Vagina (tissue), 2 donors: ENCODE data around the gene PRKCB. TPM values are rescaled to one million over a fixed set of nuclear protein-coding genes. Genes with fewer than 3 reads are reported as not detected.
"Not testable (repeated sequence)": the region's sequence is repeated elsewhere in the genome, so short reads cannot be mapped to it uniquely, and the experiment has no call there.

ENCODE experiments used
- DNase-seq, 2 donors: peaks; one replicate each; pipeline ENCODE4 v3.0.0-alpha.2; 2017; ENCODE audit errors: extremely low spot score in 2 of 2
- H3K27ac ChIP-seq: fragments of 200-600 bp; sonication (generic); one replicate; pipeline ENCODE4 v1.5.1; 2019
- H3K27me3 ChIP-seq: fragments of 200-600 bp; sonication (generic); one replicate; pipeline ENCODE4 v1.5.1; 2019
- H3K36me3 ChIP-seq, 2 donors: fragments of 200-600 bp; sonication (generic); one replicate each; pipeline ENCODE4 v1.5.1; 2017 to 2019
- H3K4me1 ChIP-seq: fragments of 200-600 bp; sonication (generic); one replicate; pipeline ENCODE4 v1.5.1; 2019
- H3K4me3 ChIP-seq, 2 donors: fragments of 200-600 bp; sonication (generic); 1 replicate in 1 of 2; 2 replicates in 1 of 2; pipeline ENCODE4 v1.5.1; 2016 to 2019
- H3K9me3 ChIP-seq: fragments of 200-600 bp; sonication (generic); one replicate; pipeline ENCODE4 v1.5.1; 2019
- POLR2A ChIP-seq, 2 donors: fragments of 450-650 bp; IDR thresholded peaks; one replicate each; pipeline ENCODE4 v1.6.1; 2017; ENCODE audit warnings: antibody characterized with exemption in 2 of 2, mild to moderate bottlenecking in 2 of 2, moderate library complexity in 2 of 2
- POLR2AphosphoS5 ChIP-seq, 2 donors: sonication (generic); formaldehyde crosslinking; IDR thresholded peaks; one replicate each; pipeline ENCODE4 v1.9.0; 2017; ENCODE audit warnings: antibody characterized with exemption in 2 of 2, mild to moderate bottlenecking in 2 of 2, low read depth in 1 of 2; ENCODE audit not compliant: insufficient read depth in 1 of 2
- intact Hi-C: fragments of 100-400 bp; cut with DNase I; formaldehyde crosslinking; loops from one replicate; pipeline ENCODE4 v1.15.1; 2023
- total RNA-seq: library from RNA; depleted of rRNA; stranded (reverse); fragments of >200 nt; gene quantifications from one replicate; pipeline ENCODE4 v1.2.3, GENCODE V29; 2016
- TF ChIP-seq, protein P1 (sequence below), 3 experiments: fragments of 450-650 bp in 2 of 3; fragments of 200-600 bp in 1 of 3; sonication (generic) in 1 of 3; IDR thresholded peaks; one replicate each; pipeline ENCODE4 v1.5.1; 2017 to 2019; ENCODE audit warnings: antibody characterized with exemption in 3 of 3, mild to moderate bottlenecking in 2 of 3, moderate library complexity in 2 of 3

Gene PRKCB
- total RNA-seq, 1 donor from 2014 or later, result 9.1 TPM

DNA sequence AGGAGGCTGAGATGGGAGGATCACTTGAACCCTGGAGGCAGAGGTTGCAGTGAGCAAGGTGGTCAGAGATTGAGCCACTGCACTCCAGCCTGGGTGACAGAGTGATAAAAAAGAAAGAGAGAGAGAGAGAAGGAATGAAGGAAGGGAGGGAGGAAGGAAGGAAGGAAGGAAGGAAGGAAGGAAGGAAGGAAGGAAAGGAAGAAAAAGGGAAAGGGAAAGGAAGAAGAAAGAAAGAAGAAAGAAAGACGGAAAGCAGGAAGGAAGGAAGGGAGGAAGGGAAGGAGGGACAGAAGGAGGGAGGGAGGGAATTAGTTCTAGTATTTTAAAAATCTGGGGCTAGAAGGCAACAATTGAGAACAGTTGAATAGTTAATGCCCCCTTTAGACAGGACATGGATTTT is 258.9 kb downstream of the PRKCB start:
- no peaks in the 10 kb centered on the region for H3K36me3 ChIP-seq
- no peak for DNase-seq
- no peaks in the 10 kb centered on the region for H3K27me3 ChIP-seq
- H3K9me3 ChIP-seq, result peaks cover 7% of the 10 kb centered on the region
- TF ChIP-seq POLR2AphosphoS5 (IDR thresholded peaks at IDR 0.05; ENCODE audit: insufficient read depth in 1 of 2, low read depth in 1 of 2) (no peak), POLR2A (IDR thresholded peaks at IDR 0.05) (no peak)
- TF ChIP-seq, protein P1, sequence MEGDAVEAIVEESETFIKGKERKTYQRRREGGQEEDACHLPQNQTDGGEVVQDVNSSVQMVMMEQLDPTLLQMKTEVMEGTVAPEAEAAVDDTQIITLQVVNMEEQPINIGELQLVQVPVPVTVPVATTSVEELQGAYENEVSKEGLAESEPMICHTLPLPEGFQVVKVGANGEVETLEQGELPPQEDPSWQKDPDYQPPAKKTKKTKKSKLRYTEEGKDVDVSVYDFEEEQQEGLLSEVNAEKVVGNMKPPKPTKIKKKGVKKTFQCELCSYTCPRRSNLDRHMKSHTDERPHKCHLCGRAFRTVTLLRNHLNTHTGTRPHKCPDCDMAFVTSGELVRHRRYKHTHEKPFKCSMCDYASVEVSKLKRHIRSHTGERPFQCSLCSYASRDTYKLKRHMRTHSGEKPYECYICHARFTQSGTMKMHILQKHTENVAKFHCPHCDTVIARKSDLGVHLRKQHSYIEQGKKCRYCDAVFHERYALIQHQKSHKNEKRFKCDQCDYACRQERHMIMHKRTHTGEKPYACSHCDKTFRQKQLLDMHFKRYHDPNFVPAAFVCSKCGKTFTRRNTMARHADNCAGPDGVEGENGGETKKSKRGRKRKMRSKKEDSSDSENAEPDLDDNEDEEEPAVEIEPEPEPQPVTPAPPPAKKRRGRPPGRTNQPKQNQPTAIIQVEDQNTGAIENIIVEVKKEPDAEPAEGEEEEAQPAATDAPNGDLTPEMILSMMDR (IDR thresholded peaks at IDR 0.05), result no peak
- no peak overlapping the region for H3K4me3 ChIP-seq
- intact Hi-C loops, result no loop called here
- H3K4me1 ChIP-seq, result no peaks in the 10 kb centered on the region
- no peak overlapping the region for H3K27ac ChIP-seq

DNA sequence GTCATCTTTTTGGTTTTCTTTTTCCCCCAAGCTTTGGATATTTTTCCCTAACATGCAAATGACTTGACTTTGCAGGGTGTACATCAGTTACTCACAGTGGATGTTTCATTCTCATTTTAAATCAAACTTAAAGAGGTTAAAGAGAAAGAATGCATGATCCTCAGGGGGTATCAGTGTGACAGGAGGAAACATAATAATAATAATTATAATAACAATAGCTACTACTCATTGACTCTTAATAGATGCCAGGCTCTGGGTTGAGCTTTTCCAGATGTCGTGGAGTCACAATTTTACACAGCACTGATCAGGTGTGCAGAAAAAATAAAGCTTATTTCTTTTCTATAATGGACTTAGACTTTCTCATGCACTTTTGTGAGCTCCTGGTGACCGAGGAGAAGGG is 263.1 kb downstream of the PRKCB start:
- Histone ChIP-seq H3K27ac (no peak overlapping the region), H3K27me3 (no peaks in the 10 kb centered on the region), H3K4me1 (peaks cover 5% of the 10 kb centered on the region), H3K36me3 (no peaks in the 10 kb centered on the region), H3K4me3 (no peak overlapping the region), H3K9me3 (no peaks in the 10 kb centered on the region)
- TF ChIP-seq POLR2A (IDR thresholded peaks at IDR 0.05) (no peak), POLR2AphosphoS5 (IDR thresholded peaks at IDR 0.05; ENCODE audit: insufficient read depth in 1 of 2, low read depth in 1 of 2) (no peak)
- TF ChIP-seq, protein P1 (IDR thresholded peaks at IDR 0.05), result no peak
- intact Hi-C loops, result no loop called here
- no peak for DNase-seq

DNA sequence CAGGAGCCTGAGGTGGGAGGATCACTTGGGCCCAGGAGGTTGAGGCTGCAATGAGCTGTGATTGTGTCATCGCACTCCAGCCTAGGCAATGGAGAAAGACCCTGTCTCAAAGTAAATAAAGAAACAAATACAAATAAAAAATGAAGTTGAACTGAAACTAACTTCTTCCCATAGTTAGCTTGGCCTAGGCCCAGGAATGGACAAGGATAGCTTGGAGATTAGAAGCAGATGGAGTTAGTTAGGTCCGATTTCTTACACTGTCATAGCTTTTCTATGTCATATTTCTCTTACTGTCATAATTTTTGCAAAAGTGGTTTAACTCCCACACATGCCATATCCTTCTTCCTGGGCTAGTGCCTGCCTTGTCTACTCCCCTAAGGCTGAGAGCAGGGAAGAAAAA is 265.6 kb downstream of the PRKCB start:
- H3K4me3 ChIP-seq, result no peak overlapping the region
- peaks cover 5% of the 10 kb centered on the region for H3K4me1 ChIP-seq
- no peak for DNase-seq
- no peaks in the 10 kb centered on the region for H3K27me3 ChIP-seq
- intact Hi-C loops, result loop anchor here (2.0 kb wide), 1 partner anchor 67 kb away; no protein-coding TSS in a partner anchor
- H3K9me3 ChIP-seq, result no peaks in the 10 kb centered on the region
- H3K36me3 ChIP-seq, result no peaks in the 10 kb centered on the region
- no peak overlapping the region for H3K27ac ChIP-seq
- TF ChIP-seq, protein P1 (IDR thresholded peaks at IDR 0.05), result no peak
- TF ChIP-seq POLR2A (IDR thresholded peaks at IDR 0.05) (no peak), POLR2AphosphoS5 (IDR thresholded peaks at IDR 0.05; ENCODE audit: insufficient read depth in 1 of 2, low read depth in 1 of 2) (no peak)

DNA sequence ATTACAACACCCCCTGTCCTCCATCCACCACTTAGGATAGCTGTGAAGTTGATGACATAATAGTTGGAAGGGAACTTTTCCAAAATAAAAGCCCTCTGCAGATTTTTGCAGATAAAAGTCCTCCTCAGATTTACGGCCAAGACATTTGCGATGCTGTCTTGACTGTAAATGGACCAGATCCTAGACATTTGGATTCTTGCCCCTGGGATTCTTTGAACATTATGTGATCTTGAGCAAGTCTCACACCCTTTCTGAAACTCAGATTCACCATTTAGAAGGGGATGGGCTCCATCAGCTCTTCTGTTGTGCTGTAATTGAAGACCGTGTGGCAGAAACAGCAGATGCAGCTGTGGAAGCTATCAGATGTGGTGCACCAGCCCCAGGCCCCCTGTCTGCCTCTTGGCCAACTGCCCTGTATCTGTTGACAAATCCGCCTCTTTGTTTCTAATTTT is 266.5 kb downstream of the PRKCB start:
- intact Hi-C loops, result no loop called here
- Histone ChIP-seq H3K4me3 (no peak overlapping the region), H3K36me3 (no peaks in the 10 kb centered on the region), H3K9me3 (no peaks in the 10 kb centered on the region), H3K27ac (no peak overlapping the region), H3K27me3 (no peaks in the 10 kb centered on the region), H3K4me1 (peaks cover 5% of the 10 kb centered on the region)
- no peak for DNase-seq
- no peak for TF ChIP-seq POLR2A (IDR thresholded peaks at IDR 0.05)
- TF ChIP-seq POLR2AphosphoS5 (IDR thresholded peaks at IDR 0.05; ENCODE audit: insufficient read depth in 1 of 2, low read depth in 1 of 2), result no peak
- TF ChIP-seq, protein P1 (IDR thresholded peaks at IDR 0.05), result no peak

DNA sequence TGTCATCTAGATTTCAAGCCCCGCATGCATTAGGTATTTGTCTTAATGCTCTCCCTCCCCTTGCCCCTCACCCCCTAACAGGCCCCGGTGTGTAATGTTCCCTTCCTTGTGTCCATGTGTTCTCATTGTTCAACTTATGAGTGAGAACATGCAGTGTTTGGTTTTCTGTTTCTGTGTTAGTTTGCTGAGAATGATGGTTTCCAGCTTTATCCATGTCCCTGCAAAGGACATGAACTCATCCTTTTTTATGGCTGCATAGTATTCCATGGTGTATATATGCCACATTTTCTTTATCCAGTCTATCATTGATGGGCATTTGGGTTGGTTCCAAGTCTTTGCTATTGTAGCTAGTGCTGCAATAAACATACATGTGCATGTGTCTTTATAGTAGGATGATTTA is 269.7 kb downstream of the PRKCB start:
- H3K36me3 ChIP-seq, H3K4me1 ChIP-seq, H3K9me3 ChIP-seq, DNase-seq, intact Hi-C loops, H3K27ac ChIP-seq, H3K27me3 ChIP-seq, H3K4me3 ChIP-seq: not testable (repeated sequence)

DNA sequence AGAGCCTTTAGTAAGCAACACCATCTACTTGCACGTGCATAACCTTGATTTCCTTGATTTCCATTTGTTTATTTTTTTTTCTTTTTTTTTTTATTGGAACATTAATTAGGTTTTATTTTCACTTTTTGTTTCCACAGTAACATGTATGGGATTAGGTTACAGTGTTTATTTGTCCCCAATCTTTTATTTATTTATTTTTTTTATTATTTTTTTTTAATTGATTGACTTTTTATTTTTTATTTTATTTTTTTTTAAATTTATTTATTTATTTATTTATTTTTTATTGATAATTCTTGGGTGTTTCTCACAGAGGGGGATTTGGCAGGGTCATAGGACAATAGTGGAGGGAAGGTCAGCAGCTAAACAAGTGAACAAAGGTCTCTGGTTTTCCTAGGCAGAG is 272.3 kb downstream of the PRKCB start:
- H3K4me1 ChIP-seq, H3K27me3 ChIP-seq, H3K9me3 ChIP-seq, H3K27ac ChIP-seq, intact Hi-C loops, H3K36me3 ChIP-seq, H3K4me3 ChIP-seq, DNase-seq: not testable (repeated sequence)
